Ascending aorta (tissue), 2 donors: ENCODE results near the gene PTPN1. TPM values are rescaled to one million over a fixed set of nuclear protein-coding genes. Genes with fewer than 3 reads are reported as not detected.

ENCODE experiments used
- DNase-seq, 2 donors: peaks; one replicate each; pipeline ENCODE4 v3.0.0-alpha.2; 2019; ENCODE audit warnings: low spot score in 2 of 2
- H3K27ac ChIP-seq, 2 donors: fragments of 200-600 bp; sonication (generic); one replicate each; pipeline ENCODE4 v1.5.1; 2016 to 2017; ENCODE audit warnings: mild to moderate bottlenecking in 1 of 2
- H3K27me3 ChIP-seq: fragments of 200-600 bp; sonication (generic); one replicate; pipeline ENCODE4 v1.5.1; 2017
- H3K36me3 ChIP-seq, 2 donors: fragments of 200-600 bp; sonication (generic); one replicate each; pipeline ENCODE4 v1.5.1; 2016
- H3K4me1 ChIP-seq, 2 donors: fragments of 200-600 bp; sonication (generic); one replicate each; pipeline ENCODE4 v1.5.1; 2016 to 2017; ENCODE audit warnings: mild to moderate bottlenecking in 1 of 2
- H3K4me3 ChIP-seq, 2 donors: fragments of 200-600 bp; sonication (generic); one replicate each; pipeline ENCODE4 v1.5.1; 2016 to 2017; ENCODE audit warnings: mild to moderate bottlenecking in 1 of 2
- H3K9me3 ChIP-seq, 2 donors: fragments of 200-600 bp; sonication (generic); one replicate each; pipeline ENCODE4 v1.5.1; 2016
- intact Hi-C: fragments of 100-400 bp; cut with DNase I; formaldehyde crosslinking; loops from one replicate; pipeline ENCODE4 v1.15.1; 2023
- total RNA-seq: library from RNA; depleted of rRNA; stranded (reverse); fragments of >200 nt; gene quantifications from one replicate; pipeline ENCODE4 v1.1.0, GENCODE V29; 2016
- TF ChIP-seq, protein P1 (sequence below), 3 experiments: fragments of 200-600 bp in 2 of 3; fragments of 450-650 bp in 1 of 3; sonication (generic) in 2 of 3; IDR thresholded peaks; one replicate each; pipeline ENCODE4 v1.5.1; 2016 to 2019; ENCODE audit warnings: antibody characterized with exemption in 3 of 3, mild to moderate bottlenecking in 1 of 3, moderate library complexity in 1 of 3

The PTPN1 gene
- total RNA-seq, 1 donor from 2014 or later, result 30.2 TPM

DNA sequence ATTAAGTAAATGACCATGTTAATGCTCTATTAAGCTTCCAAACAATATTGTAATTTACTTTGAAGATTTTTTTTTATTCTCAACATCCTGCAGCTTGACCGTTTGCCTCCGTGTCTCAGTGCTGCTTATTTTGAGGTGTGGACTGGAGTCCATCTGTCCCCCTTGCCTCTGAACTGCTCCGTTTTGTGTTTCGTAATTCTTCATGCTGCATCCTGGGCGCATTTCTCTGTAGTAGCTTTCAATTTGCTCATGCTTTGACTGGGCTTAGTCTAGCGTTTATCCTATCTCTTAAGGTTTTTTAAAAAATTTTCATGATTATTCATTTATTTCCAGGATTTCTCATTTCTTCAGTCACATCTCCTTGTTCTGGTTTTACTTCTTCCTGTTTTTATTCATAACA is 37.8 kb downstream of the PTPN1 start:
- Histone ChIP-seq H3K27ac (no peak overlapping the region), H3K9me3 (no peaks in the 10 kb centered on the region), H3K4me3 (no peak overlapping the region), H3K36me3 (peaks cover 0 to 9% of the 10 kb centered on the region in 2 donors), H3K4me1 (peaks cover 3 to 14% of the 10 kb centered on the region in 2 donors), H3K27me3 (no peaks in the 10 kb centered on the region)
- no peak for DNase-seq
- TF ChIP-seq, protein P1, sequence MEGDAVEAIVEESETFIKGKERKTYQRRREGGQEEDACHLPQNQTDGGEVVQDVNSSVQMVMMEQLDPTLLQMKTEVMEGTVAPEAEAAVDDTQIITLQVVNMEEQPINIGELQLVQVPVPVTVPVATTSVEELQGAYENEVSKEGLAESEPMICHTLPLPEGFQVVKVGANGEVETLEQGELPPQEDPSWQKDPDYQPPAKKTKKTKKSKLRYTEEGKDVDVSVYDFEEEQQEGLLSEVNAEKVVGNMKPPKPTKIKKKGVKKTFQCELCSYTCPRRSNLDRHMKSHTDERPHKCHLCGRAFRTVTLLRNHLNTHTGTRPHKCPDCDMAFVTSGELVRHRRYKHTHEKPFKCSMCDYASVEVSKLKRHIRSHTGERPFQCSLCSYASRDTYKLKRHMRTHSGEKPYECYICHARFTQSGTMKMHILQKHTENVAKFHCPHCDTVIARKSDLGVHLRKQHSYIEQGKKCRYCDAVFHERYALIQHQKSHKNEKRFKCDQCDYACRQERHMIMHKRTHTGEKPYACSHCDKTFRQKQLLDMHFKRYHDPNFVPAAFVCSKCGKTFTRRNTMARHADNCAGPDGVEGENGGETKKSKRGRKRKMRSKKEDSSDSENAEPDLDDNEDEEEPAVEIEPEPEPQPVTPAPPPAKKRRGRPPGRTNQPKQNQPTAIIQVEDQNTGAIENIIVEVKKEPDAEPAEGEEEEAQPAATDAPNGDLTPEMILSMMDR (IDR thresholded peaks at IDR 0.05), result no peak
- intact Hi-C loops, result no loop called here

DNA sequence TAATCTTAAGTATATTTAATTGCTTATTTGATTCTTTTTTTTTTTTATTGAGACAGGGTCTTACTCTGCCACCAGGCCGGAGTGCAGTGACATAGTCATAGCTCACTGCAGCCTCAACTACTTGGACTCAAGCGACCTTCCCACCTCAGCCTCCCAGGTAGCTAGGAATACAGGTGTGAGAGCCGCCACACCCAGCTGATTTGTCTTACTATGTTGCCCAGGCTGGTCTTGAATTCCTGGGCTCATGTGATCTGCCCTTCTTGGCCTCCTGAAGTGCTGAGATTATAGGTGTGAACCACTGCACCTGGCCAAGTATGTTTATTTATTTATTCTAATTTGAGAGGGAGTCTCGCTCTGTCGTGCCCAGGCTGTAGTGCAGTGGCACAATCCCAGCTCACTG is 38.2 kb downstream of the PTPN1 start:
- peaks cover 3 to 9% of the 10 kb centered on the region in 2 donors for H3K4me1 ChIP-seq
- TF ChIP-seq, protein P1 (IDR thresholded peaks at IDR 0.05), result no peak

DNA sequence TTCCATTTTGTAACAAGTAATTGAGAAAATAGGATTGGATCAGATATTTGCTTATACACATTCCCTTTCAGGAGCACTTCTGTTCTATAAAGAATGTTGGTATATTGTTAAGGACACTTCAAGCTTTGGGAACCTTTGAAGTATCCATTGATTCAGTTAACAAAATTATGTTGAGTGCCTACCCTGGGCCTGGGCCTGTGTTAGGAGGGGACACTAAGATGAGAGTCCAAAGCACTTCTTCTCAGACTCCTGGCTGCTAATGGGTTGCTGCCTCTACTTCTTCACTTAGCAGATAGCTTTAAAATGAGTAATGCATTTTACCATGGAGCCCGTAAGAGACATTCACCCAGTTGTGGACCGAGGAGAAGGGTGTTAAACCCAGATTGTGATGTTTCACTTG is 40.3 kb downstream of the PTPN1 start:
- intact Hi-C loops, result no loop called here
- no peaks in the 10 kb centered on the region for H3K9me3 ChIP-seq
- peaks cover 0 to 9% of the 10 kb centered on the region in 2 donors for H3K36me3 ChIP-seq
- peaks cover under 1 to 8% of the 10 kb centered on the region in 2 donors for H3K4me1 ChIP-seq
- no peaks in the 10 kb centered on the region for H3K27me3 ChIP-seq
- DNase-seq, result no peak
- H3K27ac ChIP-seq, result no peak overlapping the region
- TF ChIP-seq, protein P1 (IDR thresholded peaks at IDR 0.05), result no peak
- no peak overlapping the region for H3K4me3 ChIP-seq

More for the DNA sequence above, 38.2 kb downstream of the PTPN1 start:
- H3K27me3 ChIP-seq, result no peaks in the 10 kb centered on the region
- H3K36me3 ChIP-seq, result peaks cover 0 to 9% of the 10 kb centered on the region in 2 donors
- DNase-seq, result no peak
- no peak overlapping the region for H3K27ac ChIP-seq
- no peaks in the 10 kb centered on the region for H3K9me3 ChIP-seq
- no peak overlapping the region for H3K4me3 ChIP-seq
- intact Hi-C loops, result no loop called here

DNA sequence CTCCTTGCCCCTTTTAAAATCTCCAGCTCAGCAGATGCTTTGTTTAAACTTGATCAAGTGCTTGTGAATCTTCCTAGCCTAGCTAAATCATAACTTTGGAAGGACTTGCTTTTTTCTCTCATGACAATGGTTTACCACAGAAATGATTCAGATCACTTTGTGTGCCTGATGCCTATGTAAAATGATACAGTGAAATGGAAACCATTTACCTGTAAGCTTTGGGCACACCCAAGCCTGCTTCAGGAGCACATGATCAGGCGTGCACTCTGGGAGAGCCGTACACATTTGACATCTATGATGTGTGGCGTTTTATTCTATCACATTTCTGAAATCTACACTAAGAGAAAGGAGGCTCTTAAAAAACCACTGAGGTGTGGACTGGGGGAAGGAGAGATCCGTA is 41.1 kb downstream of the PTPN1 start:
- no peak overlapping the region for H3K4me3 ChIP-seq
- H3K4me1 ChIP-seq, result peaks cover 0 to 8% of the 10 kb centered on the region in 2 donors
- intact Hi-C loops, result no loop called here
- no peak for DNase-seq
- peaks cover 0 to 9% of the 10 kb centered on the region in 2 donors for H3K36me3 ChIP-seq
- TF ChIP-seq, protein P1 (IDR thresholded peaks at IDR 0.05), result no peak
- H3K9me3 ChIP-seq, result no peaks in the 10 kb centered on the region
- no peak overlapping the region for H3K27ac ChIP-seq
- H3K27me3 ChIP-seq, result no peaks in the 10 kb centered on the region

DNA sequence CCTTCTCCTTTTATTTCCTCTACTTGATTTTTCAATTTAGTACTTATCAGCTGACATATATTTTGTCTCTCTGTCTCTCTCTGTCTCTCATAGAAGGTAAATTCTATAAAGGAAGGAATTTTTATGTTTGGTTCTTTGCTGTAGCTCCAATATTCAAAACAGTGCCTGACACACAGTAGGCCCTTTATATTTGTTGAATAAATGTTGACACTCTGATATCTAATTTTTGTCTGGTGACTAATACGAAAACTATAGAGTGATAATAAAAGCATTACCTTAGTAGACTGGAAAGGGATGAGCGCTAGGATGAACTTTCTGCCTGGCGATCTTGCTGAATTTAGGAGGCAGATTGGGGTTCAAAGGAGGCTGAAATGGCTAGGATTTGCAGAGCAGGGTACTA is 42.8 kb downstream of the PTPN1 start:
- TF ChIP-seq, protein P1 (IDR thresholded peaks at IDR 0.05), result no peak

More for the DNA sequence above, 42.8 kb downstream of the PTPN1 start:
- no peak for DNase-seq
- Histone ChIP-seq H3K27me3 (no peaks in the 10 kb centered on the region), H3K27ac (no peak overlapping the region), H3K36me3 (peaks cover 0 to 9% of the 10 kb centered on the region in 2 donors), H3K9me3 (no peaks in the 10 kb centered on the region), H3K4me3 (no peak overlapping the region), H3K4me1 (peaks cover 0 to 3% of the 10 kb centered on the region in 2 donors)
- intact Hi-C loops, result no loop called here
